NCI-H187 (cell line): ENCODE data around the gene JCAD.
A peak's percentile ranks its signal among the peaks of the same experiment; 100 is the strongest.
"Not testable (repeated sequence)": the region's sequence is repeated elsewhere in the genome, so short reads cannot be mapped to it uniquely, and the experiment has no call there.

Experiments used
- DNase-seq, 2 experiments: peaks; one replicate each; lab custom pipeline; 2025; lab: John Stamatoyannopoulos, UW

JCAD gene, protein sequence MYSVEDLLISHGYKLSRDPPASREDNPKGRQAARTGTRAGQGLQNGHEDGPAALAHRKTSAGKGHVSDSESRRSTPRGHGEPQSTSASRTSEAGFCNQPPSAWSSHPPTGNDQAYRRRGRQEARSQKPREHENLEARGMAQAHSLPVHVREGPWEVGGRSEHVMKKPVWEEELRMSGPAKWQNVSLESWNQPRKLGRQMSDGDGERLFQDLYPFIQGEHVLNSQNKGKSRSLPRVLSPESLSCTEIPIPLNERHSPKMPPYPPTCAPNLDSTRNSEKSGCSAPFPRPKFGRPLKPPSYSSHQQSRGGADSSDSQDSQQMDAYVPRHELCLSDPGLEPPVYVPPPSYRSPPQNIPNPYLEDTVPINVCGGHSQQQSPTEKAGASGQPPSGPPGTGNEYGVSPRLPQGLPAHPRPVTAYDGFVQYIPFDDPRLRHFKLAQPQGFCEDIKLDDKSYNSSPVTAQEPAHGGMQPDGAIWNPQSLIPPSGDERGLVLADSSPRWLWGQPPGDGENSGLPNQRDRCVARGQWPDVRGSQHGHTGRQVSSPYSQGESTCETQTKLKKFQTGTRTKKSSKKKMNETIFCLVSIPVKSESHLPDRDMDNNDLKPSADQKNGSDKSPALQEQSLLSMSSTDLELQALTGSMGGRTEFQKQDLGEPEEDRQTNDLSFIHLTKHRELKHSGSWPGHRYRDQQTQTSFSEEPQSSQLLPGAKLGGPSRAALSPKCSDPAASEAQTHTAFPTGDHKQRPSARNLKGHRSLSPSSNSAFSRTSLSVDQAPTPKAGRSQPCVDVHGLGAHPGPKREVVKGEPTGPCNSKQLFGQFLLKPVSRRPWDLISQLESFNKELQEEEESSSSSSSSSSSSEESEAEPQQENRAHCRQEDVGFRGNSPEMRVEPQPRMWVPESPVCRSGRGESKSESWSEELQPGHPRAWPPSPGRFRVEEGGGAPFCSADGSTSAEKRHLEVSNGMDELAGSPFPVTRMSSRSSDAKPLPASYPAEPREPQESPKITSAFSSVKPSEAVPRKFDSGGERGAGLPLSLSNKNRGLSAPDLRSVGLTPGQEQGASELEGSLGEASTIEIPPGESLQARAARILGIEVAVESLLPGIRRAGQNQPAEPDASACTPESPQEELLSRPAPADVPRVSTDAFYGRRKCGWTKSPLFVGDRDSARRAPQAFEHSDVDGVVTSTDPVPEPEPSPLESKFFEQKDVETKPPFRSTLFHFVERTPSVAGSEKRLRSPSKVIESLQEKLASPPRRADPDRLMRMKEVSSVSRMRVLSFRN (N-terminal part only)

GRCh38 chr10:30059209-30060107, at the start of gene JCAD:
Gene JCAD (minus strand): TSS chr10:30059586. CDS start chr10:30047812, 11,774 bp downstream.
- peak in 1 of 2 experiments; percentile 4 for DNase-seq

DNA sequence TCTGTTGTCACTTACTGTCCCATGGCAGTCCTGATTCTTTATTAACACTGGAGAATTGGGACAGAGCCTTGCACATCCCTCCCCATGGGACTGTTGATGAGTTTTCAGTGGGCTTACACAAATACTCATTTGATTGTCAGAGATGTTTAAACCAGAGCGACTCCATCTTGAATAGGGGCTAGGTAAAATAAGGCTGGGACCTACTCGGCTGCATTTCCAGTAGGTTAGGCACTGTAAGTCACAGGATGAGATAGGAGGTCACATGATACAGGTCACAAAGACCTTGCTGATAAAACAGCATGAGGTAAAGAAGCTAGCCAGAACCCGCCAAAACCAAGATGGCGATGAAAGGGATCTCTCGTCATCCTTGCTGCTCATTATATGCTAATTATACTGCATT, 47.6 kb upstream of the JCAD start:
- no peak for DNase-seq

DNA sequence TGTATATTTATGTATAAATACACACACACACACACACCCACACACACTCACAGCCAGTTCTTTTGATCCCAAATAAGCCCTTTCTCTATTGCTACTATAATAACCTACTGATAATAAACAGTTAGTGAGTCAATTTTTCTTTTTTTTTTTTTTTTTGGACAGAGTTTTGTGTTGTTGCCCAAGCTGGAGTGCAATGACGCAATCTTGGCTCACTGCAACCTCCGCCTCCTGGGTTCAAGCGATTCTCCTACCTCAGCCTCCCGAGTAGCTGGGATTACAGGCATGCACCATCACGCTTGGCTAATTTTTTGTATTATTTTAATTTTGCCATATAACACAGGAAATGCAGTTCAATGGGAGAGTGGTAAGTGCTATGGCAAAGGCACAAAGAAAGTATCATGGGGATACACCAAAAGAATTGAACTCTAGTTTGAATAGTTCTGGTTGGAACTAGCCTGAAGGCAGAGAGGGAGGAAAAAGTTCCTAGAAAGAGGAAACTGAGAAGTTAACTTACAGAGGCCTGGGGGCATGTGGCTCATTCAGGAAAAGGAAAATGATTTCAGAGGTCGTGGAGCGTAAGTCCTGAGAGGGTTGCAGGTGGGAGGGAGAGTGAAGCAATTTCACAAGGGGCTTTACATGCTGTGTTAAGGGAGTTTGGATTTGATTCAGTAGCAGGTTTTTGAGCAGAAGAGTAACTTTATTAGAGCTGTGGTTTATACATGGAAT, 44.4 kb upstream of the JCAD start:
- no peak for DNase-seq

DNA sequence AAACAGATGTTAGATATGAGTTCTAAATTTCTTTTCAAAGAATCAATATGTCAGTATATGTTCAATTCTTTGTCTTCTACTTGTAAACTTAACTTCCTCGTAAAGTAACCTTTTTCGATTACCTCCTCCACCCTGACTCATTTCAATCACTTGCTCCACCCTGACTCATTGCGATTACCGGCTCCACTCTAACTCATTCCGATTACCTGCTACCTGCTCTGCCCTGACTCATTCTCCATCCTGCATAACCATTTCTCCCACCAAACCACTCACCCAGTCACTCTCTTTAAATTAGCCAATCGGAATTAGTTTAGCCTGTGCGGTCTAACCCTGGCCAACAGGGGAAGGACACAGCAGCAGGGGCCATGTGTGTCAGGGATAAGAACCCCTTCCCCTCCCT, 40.3 kb upstream of the JCAD start:
- DNase-seq = not testable (repeated sequence)

- no peak for DNase-seq
These were observed 39.7 kb upstream of the JCAD start for GRCh38 chr10:30099101-30099500.

DNA sequence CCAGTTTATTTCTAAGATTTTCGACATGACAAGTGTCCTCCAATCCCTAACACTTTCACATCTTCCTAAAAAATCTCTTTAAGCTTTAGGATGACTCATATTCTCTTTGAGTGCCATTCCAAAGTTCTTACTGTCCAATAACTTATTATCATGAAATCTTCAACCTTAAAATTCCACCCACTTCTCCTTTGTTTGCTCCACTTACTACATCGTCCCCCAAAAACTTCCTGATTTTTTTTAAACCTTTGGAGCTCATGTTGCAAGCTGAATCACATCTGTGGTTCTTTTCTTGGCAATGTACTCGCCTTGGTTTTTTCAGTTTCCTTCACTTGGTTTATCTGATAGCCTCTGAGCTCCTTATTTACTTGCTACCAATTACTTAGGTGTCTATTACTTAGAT, 39.2 kb upstream of the JCAD start:
- DNase-seq = no peak

DNA sequence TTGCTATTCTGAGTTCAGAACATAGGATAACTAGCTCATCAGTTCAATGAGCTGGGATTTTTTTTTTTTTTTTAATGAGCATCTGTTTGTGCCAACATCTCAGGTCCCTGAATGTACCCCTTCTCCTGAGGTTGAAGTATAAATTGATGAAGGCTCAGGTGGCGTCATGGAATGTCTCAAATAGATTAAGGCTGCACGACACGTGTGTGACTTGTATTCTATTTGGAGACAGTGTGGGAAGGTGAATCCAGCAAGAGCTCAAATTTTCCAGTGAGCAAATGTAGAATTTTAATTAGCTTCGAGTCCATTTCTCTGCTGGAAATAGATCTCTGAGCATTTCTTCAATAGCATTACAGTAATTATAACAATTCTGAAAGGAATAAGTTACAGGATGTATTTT, 37.2 kb upstream of the JCAD start:
- DNase-seq = no peak

GRCh38 chr10:30095631-30096422, 36.4 kb upstream of the JCAD start:
- no peak for DNase-seq

DNA sequence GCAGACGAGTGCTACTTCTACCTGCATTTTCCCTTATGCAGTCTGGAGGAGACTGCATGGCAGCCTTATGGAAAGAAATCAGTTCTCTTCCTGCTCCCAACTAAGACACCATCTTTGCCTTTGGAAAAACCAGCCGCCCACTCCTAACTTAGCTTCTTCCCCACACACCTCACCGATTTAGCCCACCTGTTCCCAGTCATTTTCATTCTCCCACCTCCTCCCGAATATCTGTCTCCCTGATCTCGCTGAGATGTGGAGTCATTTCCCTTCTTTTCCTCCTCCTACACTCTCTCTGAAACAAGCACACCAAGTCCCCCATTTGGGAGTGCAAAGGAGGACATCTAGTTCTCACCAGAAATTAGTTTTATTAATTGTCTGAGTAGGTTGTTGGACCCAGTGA, 35.2 kb upstream of the JCAD start:
- no peak for DNase-seq

- no peak for DNase-seq
These were observed 34.0 kb upstream of the JCAD start for GRCh38 chr10:30093303-30093950.

GRCh38 chr10:30092151-30092790, 32.9 kb upstream of the JCAD start:
- DNase-seq = no peak

- no peak for DNase-seq
These were observed 31.8 kb upstream of the JCAD start for GRCh38 chr10:30091136-30091535.

DNA sequence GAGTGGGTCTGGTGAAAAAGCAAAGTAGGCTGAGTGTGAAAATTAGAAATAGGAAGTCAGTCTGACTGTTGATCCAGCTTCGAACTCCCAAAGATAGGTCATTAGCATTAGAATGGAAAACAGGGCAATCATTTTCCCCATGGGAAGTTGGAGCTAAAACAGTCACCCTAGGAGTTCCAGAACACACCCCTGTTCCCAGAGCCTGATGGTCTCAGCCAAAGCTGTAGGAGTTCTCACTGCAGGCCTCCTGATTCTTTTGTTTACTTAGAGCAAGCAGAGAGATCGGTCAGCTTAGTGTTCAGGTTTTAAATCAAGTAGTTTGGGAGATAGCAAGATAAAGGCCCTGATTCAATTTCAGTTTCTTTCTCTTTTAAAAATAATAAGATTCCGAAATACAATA, 28.8 kb upstream of the JCAD start:
- no peak for DNase-seq

GRCh38 chr10:30083934-30084333, 24.5 kb upstream of the JCAD start:
- no peak for DNase-seq

GRCh38 chr10:30081182-30081581, 21.8 kb upstream of the JCAD start:
- no peak for DNase-seq

- DNase-seq = no peak
These were observed 20.8 kb upstream of the JCAD start for GRCh38 chr10:30080161-30080560.

DNA sequence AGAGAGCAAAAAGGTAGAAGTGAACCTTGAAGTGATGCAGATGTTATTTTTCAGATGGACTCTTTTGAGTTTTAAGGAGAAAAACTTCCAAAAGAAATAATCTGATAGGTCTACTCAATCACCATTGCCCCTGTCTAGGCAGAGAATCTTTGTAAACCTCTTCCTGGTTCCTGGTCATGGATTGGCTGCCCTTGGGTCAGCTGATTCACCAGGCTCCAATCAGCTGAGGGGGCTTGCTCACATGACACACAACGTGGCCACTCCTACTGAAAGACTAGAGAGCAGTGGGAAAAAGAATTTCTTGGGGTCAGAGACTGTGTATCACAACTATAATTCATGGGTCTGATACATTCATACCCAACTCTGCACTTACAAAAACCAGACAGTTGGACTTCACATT, 20.0 kb upstream of the JCAD start:
- no peak for DNase-seq

DNA sequence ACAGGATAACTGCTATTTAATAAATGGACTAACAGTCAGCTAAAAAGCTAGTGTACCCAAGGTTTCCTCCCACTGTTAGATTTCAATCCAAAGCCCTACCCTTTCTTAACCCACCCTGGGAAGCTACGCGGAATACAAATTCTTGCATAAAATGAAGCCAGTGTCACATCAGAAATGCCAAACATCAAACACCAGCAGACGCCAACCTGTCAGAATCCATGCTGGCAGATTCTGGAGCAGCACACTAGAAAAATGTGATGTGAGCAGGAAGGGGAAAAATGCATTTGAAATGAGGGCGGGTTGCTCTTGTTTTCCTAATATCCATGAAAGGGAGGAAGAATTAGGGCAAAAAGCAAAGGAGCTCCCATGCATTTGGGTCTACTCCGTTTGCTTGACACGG, 16.1 kb upstream of the JCAD start:
- DNase-seq = no peak

- DNase-seq = no peak
These were observed 15.5 kb upstream of the JCAD start for GRCh38 chr10:30074933-30075332.
